GM19240 (cell line): ENCODE measurements around the gene LEMD3.

ENCODE experiments used
- DNase-seq: peaks from one replicate; pipeline ENCODE4 v3.0.0; 2011; ENCODE audit warnings: low spot score; ENCODE audit not compliant: insufficient read length

The LEMD3 gene

GRCh38 chr12:65168681-65169319 is 583 bp upstream of the LEMD3 start:
- DNase-seq, result no peak

- DNase-seq, result no peak
Measured at GRCh38 chr12:65170209-65170881, 962 bp downstream of the LEMD3 start.

GRCh38 chr12:65171073-65171472 is 1.7 kb downstream of the LEMD3 start:
- DNase-seq, result no peak

GRCh38 chr12:65171870-65172269 is 2.5 kb downstream of the LEMD3 start:
- DNase-seq, result no peak

- no peak for DNase-seq
Measured at GRCh38 chr12:65175385-65175784, 6.0 kb downstream of the LEMD3 start.

- DNase-seq, result no peak
Measured at GRCh38 chr12:65182012-65182739, 12.8 kb downstream of the LEMD3 start.

GRCh38 chr12:65184176-65184857 is 14.9 kb downstream of the LEMD3 start:
- no peak for DNase-seq

GRCh38 chr12:65184858-65185229 is 15.5 kb downstream of the LEMD3 start:
- no peak for DNase-seq

GRCh38 chr12:65187665-65188064 is 18.3 kb downstream of the LEMD3 start:
- no peak for DNase-seq

- DNase-seq, result no peak
Measured at GRCh38 chr12:65188179-65188701, 18.9 kb downstream of the LEMD3 start.

GRCh38 chr12:65189028-65189718 is 19.8 kb downstream of the LEMD3 start:
- DNase-seq, result peak; percentile 8

GRCh38 chr12:65192963-65193516 is 23.7 kb downstream of the LEMD3 start:
- DNase-seq, result no peak

GRCh38 chr12:65194949-65195348 is 25.6 kb downstream of the LEMD3 start:
- no peak for DNase-seq

- DNase-seq, result no peak
Measured at GRCh38 chr12:65195387-65196055, 26.1 kb downstream of the LEMD3 start.

GRCh38 chr12:65196762-65197567 is 27.6 kb downstream of the LEMD3 start:
- no peak for DNase-seq

GRCh38 chr12:65199604-65200003 is 30.2 kb downstream of the LEMD3 start:
- no peak for DNase-seq

- no peak for DNase-seq
Measured at GRCh38 chr12:65200007-65200665, 30.8 kb downstream of the LEMD3 start.

- DNase-seq, result no peak
Measured at GRCh38 chr12:65203376-65203775, 34.0 kb downstream of the LEMD3 start.
